Glomerular endothelial cell (primary cell): ENCODE data around the gene OSTM1. TPM values are rescaled to one million over a fixed set of nuclear protein-coding genes. Genes with fewer than 3 reads are reported as not detected.
"Not testable (repeated sequence)": the region's sequence is repeated elsewhere in the genome, so short reads cannot be mapped to it uniquely, and the experiment has no call there.

Experiments used
- DNase-seq: peaks from one replicate; pipeline ENCODE4 v3.0.0-alpha.2; 2011; ENCODE audit warnings: low read depth, low spot score; ENCODE audit errors: extremely low read depth
- total RNA-seq: library from RNA; depleted of rRNA; stranded (reverse); fragments of >200 nt; gene quantifications from 2 replicates; pipeline ENCODE4 v1.2.3, GENCODE V29; 2015

OSTM1 gene
- total RNA-seq, 1 donor from 2014 or later, result 34.6 TPM

- DNase-seq, result no peak
These were observed 50.0 kb downstream of the OSTM1 start for GRCh38 chr6:108024427-108025073.

GRCh38 chr6:108020472-108021116, 53.9 kb downstream of the OSTM1 start:
- DNase-seq, result no peak

- DNase-seq, result not testable (repeated sequence)
These were observed 58.3 kb downstream of the OSTM1 start for GRCh38 chr6:108016283-108016682.

- DNase-seq, result no peak
These were observed 60.6 kb downstream of the OSTM1 start for GRCh38 chr6:108013787-108014439.

DNA sequence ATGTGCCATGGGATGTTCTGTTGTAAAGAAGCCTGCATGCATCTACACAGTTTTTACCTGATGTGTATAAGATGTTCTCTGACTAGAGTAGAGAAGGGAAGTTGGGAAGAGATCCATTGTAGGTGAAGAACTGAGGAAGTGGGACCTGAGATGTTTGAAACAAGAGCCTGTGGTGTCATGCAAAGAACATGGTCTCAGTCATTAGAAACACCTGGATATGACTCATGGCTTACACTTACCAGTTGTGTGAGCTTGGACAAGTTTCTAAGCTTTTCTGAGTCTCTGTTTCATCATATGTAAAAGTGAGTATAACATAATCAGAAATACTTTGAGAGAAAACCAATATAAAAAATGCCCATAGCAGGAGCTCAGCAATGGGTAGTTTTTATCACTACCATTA, 64.6 kb downstream of the OSTM1 start:
- DNase-seq, result no peak

DNA sequence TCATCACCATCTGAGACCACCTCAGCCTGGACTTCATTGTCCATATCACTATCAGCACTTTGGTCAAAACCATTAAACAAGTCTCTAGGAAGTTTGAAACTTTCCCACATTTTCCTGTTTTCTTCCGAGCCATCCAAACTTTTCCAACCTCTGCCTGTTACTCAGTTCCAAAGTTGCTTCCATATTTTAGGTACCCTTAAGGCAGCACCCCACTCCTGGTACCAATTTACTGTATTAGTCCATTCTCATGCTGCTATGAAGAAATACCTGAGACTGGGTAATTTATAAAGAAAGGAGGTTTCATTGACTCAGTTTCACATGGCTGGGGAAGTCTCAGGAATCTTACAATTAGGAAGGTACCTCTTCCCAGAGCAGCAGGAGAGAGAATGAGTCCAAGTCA, 65.3 kb downstream of the OSTM1 start:
- DNase-seq, result not testable (repeated sequence)

DNA sequence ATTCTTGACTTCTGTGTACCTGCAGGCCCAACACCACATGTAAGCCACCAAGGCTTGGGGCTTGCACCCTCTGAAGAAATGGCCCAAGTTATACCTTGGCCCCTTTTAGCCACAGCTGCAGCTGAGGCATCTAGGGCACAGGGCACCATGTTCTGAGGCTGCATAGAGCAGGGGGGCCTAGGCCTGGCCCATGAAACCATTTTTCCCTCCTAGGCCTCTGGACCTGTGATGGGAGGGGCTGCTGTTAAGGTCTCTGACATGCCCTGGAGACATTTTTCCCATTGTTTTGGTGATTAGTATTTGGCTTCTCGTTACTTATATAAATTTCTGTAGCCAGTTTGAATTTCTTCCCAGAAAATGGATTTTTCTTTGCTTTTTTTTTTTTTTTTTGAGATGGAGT, 66.2 kb downstream of the OSTM1 start:
- no peak for DNase-seq

DNA sequence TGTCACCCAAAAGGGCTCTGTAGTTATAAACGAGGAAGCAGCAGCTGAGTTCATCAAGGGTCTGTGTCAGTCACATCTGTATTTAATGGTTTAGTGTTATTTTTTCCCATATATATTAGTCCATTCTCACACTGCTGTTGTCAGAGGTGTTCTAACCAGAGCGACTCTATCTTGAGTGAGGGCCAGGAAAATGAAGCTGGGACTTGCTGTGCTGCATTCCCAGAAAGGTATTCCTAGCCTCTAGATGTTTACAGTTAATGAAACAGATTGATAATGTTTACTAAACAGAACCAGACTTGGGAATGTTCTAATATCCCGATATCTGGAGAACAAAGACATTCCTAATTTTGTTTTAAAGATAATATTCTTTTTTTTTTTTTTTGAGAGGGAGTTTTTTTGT, 68.6 kb downstream of the OSTM1 start:
- DNase-seq, result no peak

- no peak for DNase-seq
These were observed 69.7 kb downstream of the OSTM1 start for GRCh38 chr6:108004861-108005260.

DNA sequence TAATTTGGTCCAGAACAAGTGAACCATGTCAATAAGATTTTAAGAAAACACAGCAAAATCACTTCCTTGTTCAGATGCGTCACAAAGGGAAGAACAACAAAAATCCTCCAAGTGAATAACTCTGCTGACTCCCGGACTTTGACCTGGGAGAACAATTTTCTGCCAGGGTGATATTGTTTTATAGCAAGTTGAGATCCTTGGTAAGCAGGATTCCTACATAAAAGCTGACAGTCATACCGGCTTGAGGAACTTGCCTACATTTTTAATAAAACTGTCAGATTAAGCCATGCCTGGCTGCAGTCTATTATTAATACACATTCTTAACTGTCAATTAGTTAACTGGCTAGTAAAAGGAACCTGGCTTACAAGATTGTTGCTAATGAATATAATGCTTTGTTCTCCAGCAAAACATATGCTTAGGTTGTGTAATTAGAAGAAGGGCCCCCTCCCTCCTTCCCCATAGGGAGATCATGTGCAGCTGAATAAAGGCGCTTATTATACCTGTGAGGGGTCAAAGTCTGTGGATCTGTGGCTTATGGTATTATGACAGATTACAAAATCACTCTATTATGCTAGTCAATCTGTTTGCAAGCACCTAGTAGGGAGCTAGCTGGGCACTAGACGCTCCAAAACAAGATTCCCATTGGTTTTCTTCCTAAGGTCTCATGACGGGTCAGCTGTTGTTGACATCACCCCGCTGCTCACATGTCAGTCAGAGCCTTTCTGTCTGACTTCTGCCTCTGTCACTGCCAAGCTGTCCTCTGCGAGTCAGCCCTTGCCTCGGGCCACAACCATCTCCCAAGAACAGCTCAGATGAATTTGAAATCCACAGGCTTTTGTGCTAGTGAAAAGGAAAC, 71.9 kb downstream of the OSTM1 start:
- DNase-seq, result no peak

DNA sequence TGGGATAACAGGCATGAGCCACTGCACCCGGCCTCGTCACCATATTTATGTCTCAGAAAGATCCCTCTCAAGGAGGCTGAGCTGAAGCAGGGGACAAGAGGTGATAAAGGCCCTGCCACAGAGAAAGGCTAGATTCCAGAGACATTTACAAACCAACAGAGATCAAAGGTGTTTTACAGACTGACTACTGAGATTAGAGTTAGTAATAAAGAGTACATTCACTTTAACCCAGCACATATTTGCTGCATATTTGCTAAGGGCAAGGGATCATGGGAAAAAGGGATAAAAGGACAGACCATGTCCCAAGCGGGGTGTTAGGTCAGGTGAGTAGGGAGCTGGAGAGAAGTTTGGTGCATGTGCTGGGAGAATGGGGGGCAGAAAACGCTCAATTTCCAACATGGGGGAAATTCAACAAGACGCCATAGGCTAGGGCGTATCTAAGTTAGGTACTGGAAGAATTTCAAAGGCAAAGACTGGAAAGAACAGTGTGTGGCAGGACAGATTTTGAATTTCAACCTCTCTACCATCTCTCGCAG, 72.8 kb downstream of the OSTM1 start:
- no peak for DNase-seq

DNA sequence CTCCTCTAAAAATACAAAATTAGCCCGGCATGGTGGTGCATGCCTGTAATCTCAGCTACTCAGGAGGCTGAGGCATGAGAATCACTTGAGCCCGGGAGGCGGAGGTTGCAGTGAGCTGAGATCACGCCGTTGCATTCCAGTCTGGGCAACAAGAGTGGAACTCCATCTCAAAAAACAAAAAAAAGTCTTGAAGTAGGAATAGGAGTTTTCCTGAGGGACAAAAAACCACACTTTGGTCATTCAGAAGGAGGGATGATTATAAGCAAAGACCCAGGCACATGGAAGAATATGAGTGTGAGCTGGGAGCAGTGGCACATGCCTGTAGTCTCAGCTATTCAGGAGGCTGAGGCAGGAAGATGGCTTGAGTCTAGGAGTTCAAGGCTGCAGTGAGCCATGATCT, 74.3 kb downstream of the OSTM1 start:
- DNase-seq, result not testable (repeated sequence)

DNA sequence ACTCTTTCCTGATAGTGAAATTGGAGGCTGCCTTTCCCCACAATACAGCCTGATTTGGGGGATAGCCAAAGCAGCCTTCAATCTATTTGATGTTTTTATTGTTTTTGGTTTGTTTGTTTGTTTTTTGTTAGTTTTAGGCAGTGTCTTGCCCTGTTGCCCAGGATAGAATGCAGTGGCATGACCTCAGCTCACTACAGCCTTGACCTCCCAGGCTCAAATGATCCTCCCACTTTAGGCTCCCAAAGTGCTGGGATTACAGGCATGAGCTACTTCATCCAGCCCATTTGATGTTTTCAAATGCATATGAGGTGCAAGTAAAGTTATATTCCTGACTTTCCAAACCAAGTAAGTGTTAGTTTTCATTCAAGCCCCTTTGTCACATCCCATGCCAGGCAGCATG, 75.2 kb downstream of the OSTM1 start:
- no peak for DNase-seq

GRCh38 chr6:107991772-107992550, 82.6 kb downstream of the OSTM1 start:
- DNase-seq, result no peak

Other genes starting within 250 kb of the OSTM1 start
- gene SEC63, start 116.5 kb downstream of the OSTM1 start, total RNA-seq, result 25.3 and 25.4 TPM in 2 replicates
- not detected in 2 replicates for gene NR2E1, start 91.3 kb upstream of the OSTM1 start, total RNA-seq
- 216 and 235 TPM in 2 replicates for gene SNX3, start 186.3 kb upstream of the OSTM1 start, total RNA-seq
- gene AFG1L, start 220.3 kb upstream of the OSTM1 start, total RNA-seq, result 1.5 and 3.7 TPM in 2 replicates